ENCODE results near the gene CYBA.

CYBA gene

GRCh38 chr16:88659160-88659559, 8.3 kb upstream of the CYBA start:
- no peak for FAIRE-seq

- FAIRE-seq: no peak
Measured at GRCh38 chr16:88658714-88659113, 7.9 kb upstream of the CYBA start.

- no peak for FAIRE-seq
Measured at GRCh38 chr16:88657371-88657770, 6.5 kb upstream of the CYBA start.

GRCh38 chr16:88656291-88656980, 5.6 kb upstream of the CYBA start:
- FAIRE-seq: no peak

- no peak for FAIRE-seq
Measured at GRCh38 chr16:88655733-88656281, 5.0 kb upstream of the CYBA start.

GRCh38 chr16:88655053-88655732, 4.3 kb upstream of the CYBA start:
- no peak for FAIRE-seq

GRCh38 chr16:88654363-88655052, 3.7 kb upstream of the CYBA start:
- no peak for FAIRE-seq

- FAIRE-seq: no peak
Measured at GRCh38 chr16:88653596-88654362, 2.9 kb upstream of the CYBA start.

GRCh38 chr16:88653101-88653500, 2.2 kb upstream of the CYBA start:
- no peak for FAIRE-seq

- no peak for FAIRE-seq
Measured at GRCh38 chr16:88652762-88653063, 1.9 kb upstream of the CYBA start.

- no peak for FAIRE-seq
Measured at GRCh38 chr16:88651989-88652761, 1.3 kb upstream of the CYBA start.

GRCh38 chr16:88651276-88651988, 579 bp upstream of the CYBA start:
- no peak for FAIRE-seq

GRCh38 chr16:88649924-88650748, 717 bp downstream of the CYBA start:
- no peak for FAIRE-seq

- no peak for FAIRE-seq
Measured at GRCh38 chr16:88649195-88649923, 1.5 kb downstream of the CYBA start.

GRCh38 chr16:88647178-88648070, 3.4 kb downstream of the CYBA start:
- no peak for FAIRE-seq

GRCh38 chr16:88646345-88647034, 4.4 kb downstream of the CYBA start:
- FAIRE-seq: no peak

GRCh38 chr16:88645941-88646340, 4.9 kb downstream of the CYBA start:
- FAIRE-seq: no peak

- no peak for FAIRE-seq
Measured at GRCh38 chr16:88645455-88645854, 5.4 kb downstream of the CYBA start.

- no peak for FAIRE-seq
Measured at GRCh38 chr16:88643644-88643932, 7.3 kb downstream of the CYBA start.

Measured in islet of Langerhans (tissue), 1 donor.